HepG2 (cell line): Measurements from ENCODE around the gene NMT2. TPM values are rescaled to one million over a fixed set of nuclear protein-coding genes. Genes with fewer than 3 reads are reported as not detected.

Experiments used
- ATAC-seq: fragments of 200-7000 bp; cut with Tn5 transposase; 3 replicates; pipeline ENCODE4 v1.9.1; 2020; ENCODE audit warnings: mild to moderate bottlenecking, moderate library complexity
- BruUV-seq: library from RNA; stranded (reverse); fragments of 400-500 nt; replicated peaks from 2 replicates; lab custom pipeline; 2021; lab: Mats Ljungman, UMichigan
- CTCF ChIA-PET: fragments of 300-600 bp; formaldehyde crosslinking; extraction: SDS; loops from one replicate; lab custom pipeline; 2021; ENCODE audit warnings: low total read pairs, inconsistent platforms, low intra/inter-chr PET ratio; lab: Yijun Ruan, JAX
- POLR2A ChIA-PET: fragments of 350-600 bp; sonication (Branson Sonifier 250); formaldehyde crosslinking; loops from one replicate; lab custom pipeline; 2020; ENCODE audit warnings: antibody characterized with exemption, inconsistent platforms; lab: Yijun Ruan, JAX
- DNase-seq: peaks from one replicate; pipeline ENCODE4 v3.0.0-alpha.2; 2015; ENCODE audit warnings: low spot score
- FAIRE-seq: peaks from 3 replicates; lab custom pipeline; 2011; peaks lifted over from hg19 to GRCh38; lab: Jason Lieb, UNC
- H2AFZ ChIP-seq: one replicate; pipeline ENCODE4 v1.6.1; 2011; ENCODE audit warnings: low read length, inconsistent platforms
- H3K27ac ChIP-seq: fragments of 300-600 bp; 3 replicates; pipeline ENCODE4 v1.8.0; 2011; ENCODE audit warnings: mixed run types, mild to moderate bottlenecking, mixed read lengths, low read length, inconsistent platforms; ENCODE audit not compliant: insufficient read depth; ENCODE audit errors: extremely low read length
- H3K27me3 ChIP-seq, 2 experiments: fragments of 200-600 bp in 1 of 2; 2 replicates in 1 of 2; 3 replicates in 1 of 2; pipeline versions ENCODE4 v1.6.0 to v1.8.0; 2011; ENCODE audit warnings: low read length in 2 of 2, mild to moderate bottlenecking in 2 of 2, moderate library complexity in 2 of 2, inconsistent platforms in 1 of 2; ENCODE audit not compliant: insufficient read depth in 2 of 2, control insufficient read depth in 1 of 2
- H3K36me3 ChIP-seq, 2 experiments: fragments of 200-600 bp in 1 of 2; replicated peaks in 1 of 2; 2 replicates in 1 of 2; 3 replicates in 1 of 2; pipeline versions ENCODE4 v1.5.1 to v1.8.0; 2011; ENCODE audit warnings: low read length in 2 of 2, inconsistent platforms in 1 of 2; ENCODE audit not compliant: insufficient read depth in 2 of 2, control insufficient read depth in 1 of 2
- H3K4me1 ChIP-seq: 2 replicates; pipeline ENCODE4 v1.5.1; 2012; ENCODE audit warnings: low read length, inconsistent platforms; ENCODE audit not compliant: insufficient read depth
- H3K4me2 ChIP-seq: 2 replicates; pipeline ENCODE4 v1.6.0; 2011; ENCODE audit warnings: low read depth, low read length, inconsistent platforms
- H3K4me3 ChIP-seq, 3 experiments: fragments of 200-600 bp in 1 of 3; sonication (generic), shearing (Covaris generic) in 1 of 3; replicated peaks in 1 of 3; 2 replicates each; pipeline ENCODE4 v1.5.1; 2011 to 2016; ENCODE audit warnings: low read length in 3 of 3, inconsistent platforms in 2 of 3, low read depth in 2 of 3, mild to moderate bottlenecking in 2 of 3, control low read depth in 1 of 3, mixed read lengths in 1 of 3; ENCODE audit not compliant: insufficient read depth in 1 of 3
- H3K79me2 ChIP-seq: one replicate; pipeline ENCODE4 v1.6.1; 2011; ENCODE audit warnings: low read length, inconsistent platforms; ENCODE audit not compliant: insufficient read depth
- H3K9ac ChIP-seq: 2 replicates; pipeline ENCODE4 v1.6.0; 2011; ENCODE audit warnings: mild to moderate bottlenecking, low read depth, low read length, inconsistent platforms; ENCODE audit not compliant: insufficient read depth
- H3K9me3 ChIP-seq: 2 replicates; pipeline ENCODE4 v1.5.1; 2012; ENCODE audit warnings: mild to moderate bottlenecking, low read length
- H4K20me1 ChIP-seq: 2 replicates; pipeline ENCODE4 v1.6.0; 2011; ENCODE audit warnings: inconsistent platforms, mild to moderate bottlenecking, low read length, moderate library complexity; ENCODE audit not compliant: insufficient read depth
- ATF2 ChIP-seq: sonication (generic); formaldehyde crosslinking; IDR thresholded peaks from 2 replicates; pipeline ENCODE4 v1.4.0; 2020; ENCODE audit warnings: missing genetic modification reagents
- ATF7 ChIP-seq, 2 experiments: fragments of 450-650 bp in 1 of 2; sonication (generic) in 1 of 2; formaldehyde crosslinking in 1 of 2; IDR thresholded peaks; 2 replicates each; pipeline versions ENCODE4 v1.4.0 to v1.6.1; 2016 to 2020; ENCODE audit warnings: antibody characterized with exemption in 1 of 2, mild to moderate bottlenecking in 1 of 2, missing genetic modification reagents in 1 of 2
- KDM5A ChIP-seq: fragments of 200-600 bp; sonication (generic); IDR thresholded peaks from 2 replicates; pipeline ENCODE4 v1.7.0; 2018; ENCODE audit warnings: antibody characterized with exemption, mild to moderate bottlenecking, low read length, borderline replicate concordance
- MBD4 ChIP-seq: IDR thresholded peaks from 2 replicates; pipeline ENCODE4 v1.6.1; 2012; ENCODE audit warnings: low read length, inconsistent platforms, borderline replicate concordance
- RBM39 ChIP-seq: fragments of 200-400 bp; formaldehyde crosslinking; IDR thresholded peaks from one replicate; pipeline ENCODE4 v1.6.1; 2018; ENCODE audit warnings: antibody characterized with exemption, mild to moderate bottlenecking, low read depth, low read length; ENCODE audit not compliant: poor library complexity, severe bottlenecking
- SOX5 ChIP-seq: IDR thresholded peaks from 2 replicates; pipeline ENCODE4 v1.6.1; 2016; ENCODE audit warnings: borderline replicate concordance
- TEAD3 ChIP-seq: optimal IDR thresholded peaks from 2 replicates; pipeline ENCODE3; 2016; ENCODE audit warnings: borderline replicate concordance
- ZNF230 ChIP-seq: sonication (generic); formaldehyde crosslinking; IDR thresholded peaks from 2 replicates; pipeline ENCODE4 v1.4.0; 2020; ENCODE audit warnings: mild to moderate bottlenecking, missing genetic modification reagents
- ZNF337 ChIP-seq: sonication (generic); formaldehyde crosslinking; IDR thresholded peaks from 2 replicates; pipeline ENCODE4 v1.5.1; 2020; ENCODE audit warnings: missing genetic modification reagents, low read depth, mild to moderate bottlenecking, borderline replicate concordance
- ZNF770 ChIP-seq: sonication (generic); formaldehyde crosslinking; IDR thresholded peaks from 2 replicates; pipeline ENCODE4 v1.5.0; 2020; ENCODE audit warnings: mild to moderate bottlenecking, missing genetic modification reagents
- WGBS: methylation state at CpG from one replicate; pipeline ENCODE4 v1.1.6; 2017; ENCODE audit warnings: low lambda C conversion rate; 5-methylcytosine and 5-hydroxymethylcytosine counted together
- in situ Hi-C: cut with HindIII; loops from 2 replicates; pipeline ENCODE4 v1.10.0; 2017; ENCODE audit warnings: low pct_unique_long_range_greater_than_20kb; ENCODE audit not compliant: extremely low pct_ligation_motif_present
- intact Hi-C: fragments of 100-400 bp; cut with micrococcal nuclease; formaldehyde crosslinking; loops from one replicate; pipeline ENCODE4 v1.10.0; 2022; ENCODE audit not compliant: unreplicated experiment
- polyA plus RNA-seq, 8 experiments: library from polyadenylated mRNA; depleted of rRNA in 3 of 8; stranded (reverse) in 7 of 8; unstranded in 1 of 8; fragments of >200 nt; fragmentation: Illumina TruSeq in 4 of 8; extraction: Trizol in 4 of 8; gene quantifications; 2 replicates each; pipeline versions ENCODE4 v1.2.1 to v1.2.3, GENCODE V29; 2011 to 2016; ENCODE audit warnings: low read depth in 4 of 8, missing spikeins in 1 of 8, mixed read lengths in 1 of 8; ENCODE audit not compliant: insufficient read depth in 1 of 8
- total RNA-seq, 5 experiments: library from RNA; depleted of rRNA; stranded (reverse); fragments of >200 nt; fragmentation: Illumina TruSeq; extraction: Trizol; gene quantifications; 2 replicates each; pipeline ENCODE4 v1.2.3, GENCODE V29; 2016; ENCODE audit warnings: low read depth in 1 of 5

The NMT2 gene
- total and polyA plus RNA-seq, 2 of the 13 experiments (the other 11 are each of a cell fraction or from before 2014, with no cell fraction given), result 10.1 to 23.8 TPM

- WGBS, result 75% methylated on average over 6 of the region's 6 CpGs
- Histone ChIP-seq H3K27ac (no peak overlapping the region), H3K79me2 (no peaks in the 10 kb centered on the region), H3K9ac (no peak overlapping the region), H3K4me1 (peaks cover 12% of the 10 kb centered on the region; the same call in 1 of the 2 replicates), H4K20me1 (no peaks in the 10 kb centered on the region), H2AFZ (no peak overlapping the region), H3K36me3 (no peaks in the 10 kb centered on the region), H3K27me3 (no peaks in the 10 kb centered on the region), H3K4me3 (no peak overlapping the region), H3K4me2 (no peak overlapping the region), H3K9me3 (no peaks in the 10 kb centered on the region)
- no TSS peak for BruUV-seq
- intact Hi-C loops, result no loop called here
- TF ChIP-seq ZNF770 (CRISPR knock-in tag) (no peak), KDM5A (no peak), MBD4 (no peak)
- FAIRE-seq (no peak), ATAC-seq (no peak), DNase-seq (no peak)
- CTCF ChIA-PET, result no interaction called here
- in situ Hi-C loops, result no loop called here
- POLR2A ChIA-PET, result no interaction called here
Observed at GRCh38 chr10:15201589-15202300, 33.3 kb upstream of the NMT2 start.

GRCh38 chr10:15200626-15201025 is 32.1 kb upstream of the NMT2 start:
- H3K4me1 ChIP-seq, result peaks cover 12% of the 10 kb centered on the region; the same call in 1 of the 2 replicates
- H4K20me1 ChIP-seq, result no peaks in the 10 kb centered on the region
- H3K27ac ChIP-seq, result no peak overlapping the region
- DNase-seq (peak; percentile 74), ATAC-seq (peak; percentile 45; the same call in 2 of the 3 replicates), FAIRE-seq (no peak)
- no peaks in the 10 kb centered on the region for H3K79me2 ChIP-seq
- H3K36me3 ChIP-seq, result no peaks in the 10 kb centered on the region
- H3K9ac ChIP-seq, result no peak overlapping the region
- CTCF ChIA-PET, result no interaction called here
- intact Hi-C loops, result no loop called here
- H3K4me2 ChIP-seq, result no peak overlapping the region
- no peaks in the 10 kb centered on the region for H3K9me3 ChIP-seq
- in situ Hi-C loops, result no loop called here
- 72% methylated on average over 2 of the region's 2 CpGs for WGBS
- H3K27me3 ChIP-seq, result no peaks in the 10 kb centered on the region
- H2AFZ ChIP-seq, result no peak overlapping the region
- POLR2A ChIA-PET, result no interaction called here
- H3K4me3 ChIP-seq, result no peak overlapping the region
- no TSS peak for BruUV-seq
- TF ChIP-seq ATF2 (CRISPR knock-in tag), result peak; percentile 50; the same call in 1 of the 2 replicates
- peak; percentile 33; the same call in 1 of the 2 replicates for TF ChIP-seq ATF7 (IDR thresholded peaks at IDR 0.05)
- TF ChIP-seq ATF7 (CRISPR knock-in tag; IDR thresholded peaks at IDR 0.05), result no peak
- peak; percentile 66; the same call in 1 of the 2 replicates for TF ChIP-seq SOX5 (CRISPR knock-in tag)
- no peak for TF ChIP-seq ZNF230 (CRISPR knock-in tag)
- TF ChIP-seq ZNF337 (CRISPR knock-in tag), result no peak
- TF ChIP-seq RBM39, result no peak
- peak; percentile 88 for TF ChIP-seq TEAD3 (CRISPR knock-in tag)
